HL-60 (cell line): ENCODE results near the gene AHRR.

Experiments
- GABPA ChIP-seq: IDR thresholded peaks from 2 replicates; pipeline ENCODE4 v1.6.1; 2012; ENCODE audit warnings: low read depth
- POLR2AphosphoS5 ChIP-seq: IDR thresholded peaks from 2 replicates; pipeline ENCODE4 v1.6.1; 2012; ENCODE audit warnings: low read depth
- TF ChIP-seq, protein P1 (sequence below): IDR thresholded peaks from one replicate; pipeline ENCODE4 v1.5.1; 2011; ENCODE audit warnings: low read length, control low read depth, inconsistent platforms; ENCODE audit not compliant: insufficient read depth
- TF ChIP-seq, protein P2 (sequence below): IDR thresholded peaks from 2 replicates; pipeline ENCODE4 v1.6.1; 2012; ENCODE audit warnings: low read depth; ENCODE audit not compliant: insufficient replicate concordance

DNA sequence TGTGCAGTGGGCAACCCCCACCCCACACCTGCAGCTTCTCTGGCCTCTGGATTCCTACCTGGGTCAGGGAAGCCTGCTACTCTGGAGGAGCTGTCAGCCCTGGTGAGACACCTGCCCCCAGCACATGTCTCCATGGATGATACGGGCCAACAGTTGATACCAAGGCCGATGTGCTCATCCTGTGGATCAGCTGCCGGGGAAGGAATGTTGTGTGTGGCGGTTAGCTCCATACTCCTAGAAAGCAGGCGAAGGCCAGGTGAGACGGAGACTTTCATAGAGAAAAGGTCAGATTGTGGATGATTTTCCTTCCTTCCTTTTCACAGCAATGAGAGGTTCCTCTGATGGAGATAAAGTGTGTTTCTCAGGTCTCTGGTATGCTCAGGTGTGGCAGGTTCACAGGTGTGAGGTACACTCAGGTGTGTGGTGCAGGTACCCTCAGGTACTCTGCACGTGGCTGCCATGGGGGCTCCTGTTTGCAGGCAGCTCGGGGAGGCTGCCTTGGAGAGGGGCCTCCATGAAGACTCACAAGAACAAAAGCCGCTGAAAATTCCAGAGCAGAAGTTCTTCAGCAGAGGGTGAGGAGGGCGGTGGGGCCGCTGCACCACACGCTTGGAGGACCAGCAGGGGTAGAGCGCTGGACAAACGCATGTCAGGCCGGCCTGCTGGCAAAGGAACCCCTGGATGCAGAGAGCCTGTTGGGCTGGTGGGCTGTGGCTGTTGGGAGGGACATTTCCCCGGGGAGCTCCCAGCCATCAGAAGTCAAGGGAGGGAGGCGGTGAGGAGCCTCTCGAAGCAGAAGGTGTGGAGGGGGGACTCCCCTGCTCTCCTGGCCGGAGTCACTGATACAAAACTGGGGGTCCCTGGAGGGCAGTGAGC is 5.1 kb upstream of the AHRR start:
- TF ChIP-seq, protein P1, sequence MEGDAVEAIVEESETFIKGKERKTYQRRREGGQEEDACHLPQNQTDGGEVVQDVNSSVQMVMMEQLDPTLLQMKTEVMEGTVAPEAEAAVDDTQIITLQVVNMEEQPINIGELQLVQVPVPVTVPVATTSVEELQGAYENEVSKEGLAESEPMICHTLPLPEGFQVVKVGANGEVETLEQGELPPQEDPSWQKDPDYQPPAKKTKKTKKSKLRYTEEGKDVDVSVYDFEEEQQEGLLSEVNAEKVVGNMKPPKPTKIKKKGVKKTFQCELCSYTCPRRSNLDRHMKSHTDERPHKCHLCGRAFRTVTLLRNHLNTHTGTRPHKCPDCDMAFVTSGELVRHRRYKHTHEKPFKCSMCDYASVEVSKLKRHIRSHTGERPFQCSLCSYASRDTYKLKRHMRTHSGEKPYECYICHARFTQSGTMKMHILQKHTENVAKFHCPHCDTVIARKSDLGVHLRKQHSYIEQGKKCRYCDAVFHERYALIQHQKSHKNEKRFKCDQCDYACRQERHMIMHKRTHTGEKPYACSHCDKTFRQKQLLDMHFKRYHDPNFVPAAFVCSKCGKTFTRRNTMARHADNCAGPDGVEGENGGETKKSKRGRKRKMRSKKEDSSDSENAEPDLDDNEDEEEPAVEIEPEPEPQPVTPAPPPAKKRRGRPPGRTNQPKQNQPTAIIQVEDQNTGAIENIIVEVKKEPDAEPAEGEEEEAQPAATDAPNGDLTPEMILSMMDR: no peak
- no peak for TF ChIP-seq GABPA
- TF ChIP-seq POLR2AphosphoS5: no peak
- TF ChIP-seq, protein P2, sequence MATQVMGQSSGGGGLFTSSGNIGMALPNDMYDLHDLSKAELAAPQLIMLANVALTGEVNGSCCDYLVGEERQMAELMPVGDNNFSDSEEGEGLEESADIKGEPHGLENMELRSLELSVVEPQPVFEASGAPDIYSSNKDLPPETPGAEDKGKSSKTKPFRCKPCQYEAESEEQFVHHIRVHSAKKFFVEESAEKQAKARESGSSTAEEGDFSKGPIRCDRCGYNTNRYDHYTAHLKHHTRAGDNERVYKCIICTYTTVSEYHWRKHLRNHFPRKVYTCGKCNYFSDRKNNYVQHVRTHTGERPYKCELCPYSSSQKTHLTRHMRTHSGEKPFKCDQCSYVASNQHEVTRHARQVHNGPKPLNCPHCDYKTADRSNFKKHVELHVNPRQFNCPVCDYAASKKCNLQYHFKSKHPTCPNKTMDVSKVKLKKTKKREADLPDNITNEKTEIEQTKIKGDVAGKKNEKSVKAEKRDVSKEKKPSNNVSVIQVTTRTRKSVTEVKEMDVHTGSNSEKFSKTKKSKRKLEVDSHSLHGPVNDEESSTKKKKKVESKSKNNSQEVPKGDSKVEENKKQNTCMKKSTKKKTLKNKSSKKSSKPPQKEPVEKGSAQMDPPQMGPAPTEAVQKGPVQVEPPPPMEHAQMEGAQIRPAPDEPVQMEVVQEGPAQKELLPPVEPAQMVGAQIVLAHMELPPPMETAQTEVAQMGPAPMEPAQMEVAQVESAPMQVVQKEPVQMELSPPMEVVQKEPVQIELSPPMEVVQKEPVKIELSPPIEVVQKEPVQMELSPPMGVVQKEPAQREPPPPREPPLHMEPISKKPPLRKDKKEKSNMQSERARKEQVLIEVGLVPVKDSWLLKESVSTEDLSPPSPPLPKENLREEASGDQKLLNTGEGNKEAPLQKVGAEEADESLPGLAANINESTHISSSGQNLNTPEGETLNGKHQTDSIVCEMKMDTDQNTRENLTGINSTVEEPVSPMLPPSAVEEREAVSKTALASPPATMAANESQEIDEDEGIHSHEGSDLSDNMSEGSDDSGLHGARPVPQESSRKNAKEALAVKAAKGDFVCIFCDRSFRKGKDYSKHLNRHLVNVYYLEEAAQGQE: no peak
